Measurements from ENCODE around the gene BSDC1. TPM values are rescaled to one million over a fixed set of nuclear protein-coding genes. Genes with fewer than 3 reads are reported as not detected.

Gene BSDC1
- total RNA-seq, 1 experiment from 2014 or later: 47.0 TPM

GRCh38 chr1:32363713-32364112 is 30.5 kb downstream of the BSDC1 start (continued):
- TF ChIP-seq ELF1 (IDR thresholded peaks at IDR 0.05; ENCODE audit: borderline replicate concordance, low read depth): no peak
- no peak for TF ChIP-seq SP1 (IDR thresholded peaks at IDR 0.05; ENCODE audit: low read depth)

GRCh38 chr1:32362474-32363313 is 31.5 kb downstream of the BSDC1 start, which contains the start of the genes FAM229A and TSSK3:
Gene FAM229A, minus strand, starts transcription at chr1:32362485. Its CDS starts 394 bp downstream, at chr1:32362091.
Gene TSSK3, plus strand, starts transcription at chr1:32362539. Its CDS starts 163 bp downstream, at chr1:32362702.
- intact Hi-C loops (cut with micrococcal nuclease): no loop called here
- no peaks in the 10 kb centered on the region for H3K79me2 ChIP-seq (ENCODE audit: insufficient read depth, low read length)
- H3K4me1 ChIP-seq (ENCODE audit: control insufficient read depth in 1 of 2, insufficient read depth in 2 of 2, low read length in 2 of 2): no peaks in the 10 kb centered on the region
- H3K4me2 ChIP-seq (ENCODE audit: low read length): no peak within 1 kb of the TSS
- ATAC-seq: no peak
- no peak within 1 kb of the TSS for H2AFZ ChIP-seq (ENCODE audit: low read depth, low read length, poor library complexity, severe bottlenecking)
- no peak for DNase-seq (ENCODE audit: low read depth, low spot score)
- H3K9me3 ChIP-seq (ENCODE audit: control insufficient read depth in 1 of 2, insufficient read depth in 1 of 2, low read depth in 1 of 2, low read length in 2 of 2): no peaks in the 10 kb centered on the region
- CTCF ChIA-PET: no interaction called here
- no peaks in the 10 kb centered on the region for H4K20me1 ChIP-seq (ENCODE audit: insufficient read depth)
- H3K4me3 ChIP-seq (replicated peaks in 1 of 2; ENCODE audit: low read depth in 1 of 2, low read length in 2 of 2): no peak within 1 kb of the TSS
- TF ChIP-seq EZH2 (IDR thresholded peaks at IDR 0.05): no peak
- TF ChIP-seq ZFX (IDR thresholded peaks at IDR 0.05): no peak
- no peak for TF ChIP-seq ATF3 (IDR thresholded peaks at IDR 0.05)
- TF ChIP-seq JUND (IDR thresholded peaks at IDR 0.05): no peak
- H3K9ac ChIP-seq (ENCODE audit: low read length): no peak within 1 kb of the TSS
- peaks cover 0 to 9% of the 10 kb centered on the region in 2 experiments; a peak in 2 of 4 replicates for H3K36me3 ChIP-seq (ENCODE audit: control insufficient read depth in 1 of 2, insufficient read depth in 2 of 2, low read length in 2 of 2)
- H3K27ac ChIP-seq (ENCODE audit: low read depth, low read length): no peak within 1 kb of the TSS
- H3K9me2 ChIP-seq (ENCODE audit: insufficient read depth): no peaks in the 10 kb centered on the region
- RAD21 ChIA-PET (ENCODE audit: low non-redundant PET in 1 of 2, low total read pairs in 2 of 2, uncharacterized antibody in 2 of 2, unreplicated experiment in 2 of 2): no interaction called here
- POLR2A ChIA-PET: no interaction called here
- H3K27me3 ChIP-seq (ENCODE audit: insufficient read depth, low read length): no peaks in the 10 kb centered on the region
- no TSS peak for BruUV-seq (replicated peaks)

All from HCT116 (cell line).